Islet of Langerhans (tissue), 1 donor: ENCODE data around the gene SLC22A15.
"Not testable (repeated sequence)": the region's sequence is repeated elsewhere in the genome, so short reads cannot be mapped to it uniquely, and the experiment has no call there.

Experiments
- FAIRE-seq: peaks from one replicate; lab custom pipeline; 2011; peaks lifted over from hg19 to GRCh38; lab: Jason Lieb, UNC

The SLC22A15 gene

GRCh38 chr1:116033322-116033721, 57.0 kb downstream of the SLC22A15 start:
- no peak for FAIRE-seq

GRCh38 chr1:116036255-116036654, 59.9 kb downstream of the SLC22A15 start:
- FAIRE-seq: no peak

- no peak for FAIRE-seq
These were observed 62.4 kb downstream of the SLC22A15 start for GRCh38 chr1:116038679-116039078.

GRCh38 chr1:116044071-116044470, 67.8 kb downstream of the SLC22A15 start:
- no peak for FAIRE-seq

GRCh38 chr1:116046933-116047332, 70.6 kb downstream of the SLC22A15 start:
- not testable (repeated sequence) for FAIRE-seq

- FAIRE-seq: not testable (repeated sequence)
These were observed 75.6 kb downstream of the SLC22A15 start for GRCh38 chr1:116051896-116052295.

GRCh38 chr1:116062201-116062600, 85.9 kb downstream of the SLC22A15 start:
- FAIRE-seq: no peak

- FAIRE-seq: no peak
These were observed 88.3 kb downstream of the SLC22A15 start for GRCh38 chr1:116064616-116065015.

- FAIRE-seq: no peak
These were observed 90.7 kb downstream of the SLC22A15 start for GRCh38 chr1:116066868-116067565.

GRCh38 chr1:116067566-116067890, 91.2 kb downstream of the SLC22A15 start:
- no peak for FAIRE-seq

- peak; percentile 27 for FAIRE-seq
These were observed 99.3 kb downstream of the SLC22A15 start for GRCh38 chr1:116075575-116075974.

GRCh38 chr1:116075990-116076389, 99.7 kb downstream of the SLC22A15 start:
- no peak for FAIRE-seq

- no peak for FAIRE-seq
These were observed 100.5 kb downstream of the SLC22A15 start for GRCh38 chr1:116076831-116077230.

GRCh38 chr1:116078699-116079223, 102.4 kb downstream of the SLC22A15 start:
- no peak for FAIRE-seq

GRCh38 chr1:116087628-116088027, 111.3 kb downstream of the SLC22A15 start:
- FAIRE-seq: no peak

GRCh38 chr1:116089870-116090269, 113.6 kb downstream of the SLC22A15 start:
- FAIRE-seq: no peak

GRCh38 chr1:116091083-116091482, 114.8 kb downstream of the SLC22A15 start:
- no peak for FAIRE-seq

- no peak for FAIRE-seq
These were observed 116.6 kb downstream of the SLC22A15 start for GRCh38 chr1:116092752-116093489.

GRCh38 chr1:116095027-116095426, 118.7 kb downstream of the SLC22A15 start:
- FAIRE-seq: peak; percentile 17

- no peak for FAIRE-seq
These were observed 119.8 kb downstream of the SLC22A15 start for GRCh38 chr1:116096013-116096618.

GRCh38 chr1:116097626-116098025, 121.3 kb downstream of the SLC22A15 start:
- FAIRE-seq: no peak

GRCh38 chr1:116099379-116099778, 123.1 kb downstream of the SLC22A15 start:
- FAIRE-seq: no peak

GRCh38 chr1:116099919-116100318, 123.6 kb downstream of the SLC22A15 start:
- FAIRE-seq: no peak
